Memory B cell (primary cell): ENCODE results near the gene GPI.

Experiments used
- ATAC-seq: fragments of 150-1000 bp; cut with Tn5 transposase; 2 replicates; pipeline ENCODE4 v1.10.0; 2021; ENCODE audit warnings: low read depth, mild to moderate bottlenecking, moderate library complexity
- DNase-seq, 2 donors: peaks; one replicate each; pipeline ENCODE4 v3.0.0; 2022; ENCODE audit warnings: low spot score in 2 of 2
- H3K27ac Mint-ChIP-seq: one replicate; pipeline ENCODE4 v1.8.0; 2022; ENCODE audit warnings: mild to moderate bottlenecking, moderate library complexity, mixed read lengths
- H3K27me3 Mint-ChIP-seq: one replicate; pipeline ENCODE4 v1.8.0; 2022; ENCODE audit warnings: mixed read lengths
- H3K36me3 Mint-ChIP-seq: one replicate; pipeline ENCODE4 v1.8.0; 2022; ENCODE audit warnings: mild to moderate bottlenecking, mixed read lengths
- H3K4me1 Mint-ChIP-seq: one replicate; pipeline ENCODE4 v1.8.0; 2022; ENCODE audit warnings: mixed read lengths
- H3K4me3 Mint-ChIP-seq: one replicate; pipeline ENCODE4 v1.8.0; 2022; ENCODE audit warnings: mild to moderate bottlenecking, moderate library complexity, mixed read lengths
- H3K9me3 Mint-ChIP-seq: one replicate; pipeline ENCODE4 v1.8.0; 2022; ENCODE audit warnings: mixed read lengths

Gene GPI

GRCh38 chr19:34364830-34365462, at the start of gene GPI:
Gene GPI (plus strand): TSS chr19:34365196. CDS start chr19:34365267, 71 bp downstream.
- Mint-ChIP-seq H3K4me1 (peaks cover 18% of the 10 kb centered on the region), H3K9me3 (no peaks in the 10 kb centered on the region), H3K36me3 (peaks cover 9% of the 10 kb centered on the region), H3K4me3 (peak within 1 kb of the TSS; percentile 94), H3K27ac (peak within 1 kb of the TSS; percentile 89), H3K27me3 (no peaks in the 10 kb centered on the region)
- ATAC-seq (peak; percentile 94), DNase-seq (peak; percentile 45 to 65)

GRCh38 chr19:34316247-34316646, 48.7 kb upstream of the GPI start:
- H3K9me3 Mint-ChIP-seq: no peaks in the 10 kb centered on the region
- peak overlapping the region; percentile 17 for H3K27ac Mint-ChIP-seq
- H3K4me3 Mint-ChIP-seq: no peak overlapping the region
- ATAC-seq: no peak
- DNase-seq: no peak
- peaks cover 5% of the 10 kb centered on the region for H3K36me3 Mint-ChIP-seq
- peaks cover 43% of the 10 kb centered on the region for H3K4me1 Mint-ChIP-seq
- no peaks in the 10 kb centered on the region for H3K27me3 Mint-ChIP-seq

GRCh38 chr19:34316741-34317301, 48.2 kb upstream of the GPI start:
- peaks cover 5% of the 10 kb centered on the region for H3K36me3 Mint-ChIP-seq
- peaks cover 40% of the 10 kb centered on the region for H3K4me1 Mint-ChIP-seq
- peak overlapping the region; percentile 54 for H3K27ac Mint-ChIP-seq
- H3K4me3 Mint-ChIP-seq: peak overlapping the region; percentile 53
- H3K27me3 Mint-ChIP-seq: no peaks in the 10 kb centered on the region
- no peaks in the 10 kb centered on the region for H3K9me3 Mint-ChIP-seq
- ATAC-seq: no peak
- DNase-seq: no peak

GRCh38 chr19:34317311-34317927, 47.6 kb upstream of the GPI start:
- H3K27ac Mint-ChIP-seq: peak overlapping the region; percentile 54
- H3K4me3 Mint-ChIP-seq: peak overlapping the region; percentile 53

GRCh38 chr19:34319230-34319585, 45.8 kb upstream of the GPI start:
- Mint-ChIP-seq H3K27me3 (no peaks in the 10 kb centered on the region), H3K9me3 (no peaks in the 10 kb centered on the region), H3K27ac (peak overlapping the region; percentile 14), H3K4me1 (peaks cover 39% of the 10 kb centered on the region), H3K36me3 (peaks cover 13% of the 10 kb centered on the region), H3K4me3 (no peak overlapping the region)
- ATAC-seq: no peak
- DNase-seq: no peak

More at GRCh38 chr19:34317311-34317927, 47.6 kb upstream of the GPI start:
- DNase-seq (no peak), ATAC-seq (peak; percentile 42)
- Mint-ChIP-seq H3K36me3 (peaks cover 5% of the 10 kb centered on the region), H3K27me3 (no peaks in the 10 kb centered on the region), H3K9me3 (no peaks in the 10 kb centered on the region), H3K4me1 (peaks cover 40% of the 10 kb centered on the region)

GRCh38 chr19:34319785-34320184, 45.2 kb upstream of the GPI start:
- Mint-ChIP-seq H3K27ac (peak overlapping the region; percentile 14), H3K4me1 (peaks cover 34% of the 10 kb centered on the region), H3K27me3 (no peaks in the 10 kb centered on the region), H3K9me3 (no peaks in the 10 kb centered on the region), H3K4me3 (no peak overlapping the region), H3K36me3 (peaks cover 13% of the 10 kb centered on the region)
- no peak for DNase-seq
- ATAC-seq: no peak

- Mint-ChIP-seq H3K36me3 (peaks cover 18% of the 10 kb centered on the region), H3K9me3 (no peaks in the 10 kb centered on the region), H3K4me3 (no peak overlapping the region), H3K27ac (no peak overlapping the region), H3K27me3 (no peaks in the 10 kb centered on the region), H3K4me1 (peaks cover 31% of the 10 kb centered on the region)
- DNase-seq (no peak), ATAC-seq (no peak)
These were observed 44.7 kb upstream of the GPI start for GRCh38 chr19:34320277-34320676.

GRCh38 chr19:34321735-34322134, 43.3 kb upstream of the GPI start:
- DNase-seq (no peak), ATAC-seq (no peak)
- Mint-ChIP-seq H3K27ac (no peak overlapping the region), H3K9me3 (no peaks in the 10 kb centered on the region), H3K36me3 (peaks cover 25% of the 10 kb centered on the region), H3K27me3 (no peaks in the 10 kb centered on the region), H3K4me3 (no peak overlapping the region), H3K4me1 (peaks cover 24% of the 10 kb centered on the region)

GRCh38 chr19:34323433-34324204, 41.4 kb upstream of the GPI start:
- ATAC-seq (no peak), DNase-seq (no peak)
- Mint-ChIP-seq H3K36me3 (peaks cover 33% of the 10 kb centered on the region), H3K27me3 (no peaks in the 10 kb centered on the region), H3K9me3 (no peaks in the 10 kb centered on the region), H3K4me1 (peaks cover 8% of the 10 kb centered on the region), H3K4me3 (no peak overlapping the region), H3K27ac (no peak overlapping the region)

GRCh38 chr19:34324320-34324719, 40.7 kb upstream of the GPI start:
- ATAC-seq (no peak), DNase-seq (no peak)
- no peaks in the 10 kb centered on the region for H3K27me3 Mint-ChIP-seq
- peaks cover 35% of the 10 kb centered on the region for H3K36me3 Mint-ChIP-seq
- H3K4me3 Mint-ChIP-seq: no peak overlapping the region
- no peaks in the 10 kb centered on the region for H3K9me3 Mint-ChIP-seq
- no peak overlapping the region for H3K27ac Mint-ChIP-seq
- H3K4me1 Mint-ChIP-seq: peaks cover 8% of the 10 kb centered on the region

GRCh38 chr19:34325181-34325580, 39.8 kb upstream of the GPI start:
- no peak for DNase-seq

GRCh38 chr19:34325981-34326787, 38.8 kb upstream of the GPI start:
- Mint-ChIP-seq H3K4me1 (peaks cover 8% of the 10 kb centered on the region), H3K36me3 (peaks cover 37% of the 10 kb centered on the region), H3K4me3 (no peak overlapping the region), H3K27ac (peak overlapping the region; percentile 25), H3K27me3 (no peaks in the 10 kb centered on the region), H3K9me3 (no peaks in the 10 kb centered on the region)
- no peak for DNase-seq
- no peak for ATAC-seq

More at GRCh38 chr19:34325181-34325580, 39.8 kb upstream of the GPI start:
- Mint-ChIP-seq H3K4me1 (peaks cover 8% of the 10 kb centered on the region), H3K9me3 (no peaks in the 10 kb centered on the region), H3K27me3 (no peaks in the 10 kb centered on the region), H3K27ac (peak overlapping the region; percentile 25), H3K36me3 (peaks cover 37% of the 10 kb centered on the region), H3K4me3 (no peak overlapping the region)
- no peak for ATAC-seq

- peaks cover 8% of the 10 kb centered on the region for H3K4me1 Mint-ChIP-seq
- H3K4me3 Mint-ChIP-seq: no peak overlapping the region
- ATAC-seq (no peak), DNase-seq (no peak)
- H3K27ac Mint-ChIP-seq: no peak overlapping the region
- no peaks in the 10 kb centered on the region for H3K9me3 Mint-ChIP-seq
- no peaks in the 10 kb centered on the region for H3K27me3 Mint-ChIP-seq
- H3K36me3 Mint-ChIP-seq: peaks cover 41% of the 10 kb centered on the region
These were observed 37.1 kb upstream of the GPI start for GRCh38 chr19:34327851-34328250.
